Choroid plexus epithelial cell (primary cell): Measurements from ENCODE around the gene CPSF3.

Experiments used
- DNase-seq: peaks from one replicate; pipeline ENCODE4 v3.0.0-alpha.2; 2010; ENCODE audit warnings: low read depth
- H3K4me3 ChIP-seq: 2 replicates; pipeline ENCODE4 v1.5.1; 2011; ENCODE audit warnings: low read depth, mild to moderate bottlenecking, control low read depth, low read length, moderate library complexity
- CTCF ChIP-seq: conservative IDR thresholded peaks from 2 replicates; pipeline ENCODE4 v1.5.1; 2011; ENCODE audit warnings: low read depth, mild to moderate bottlenecking, control low read depth, inconsistent platforms, low read length, moderate library complexity

CPSF3 gene

GRCh38 chr2:9415516-9416169 is 7.8 kb upstream of the CPSF3 start:
- no peak overlapping the region for H3K4me3 ChIP-seq
- no peak for TF ChIP-seq CTCF
- DNase-seq: no peak

- no peak for TF ChIP-seq CTCF
- no peak overlapping the region for H3K4me3 ChIP-seq
- DNase-seq: no peak
Measured at GRCh38 chr2:9416267-9416961, 7.0 kb upstream of the CPSF3 start.

- TF ChIP-seq CTCF: no peak
- DNase-seq: no peak
- no peak overlapping the region for H3K4me3 ChIP-seq
Measured at GRCh38 chr2:9416962-9417316, 6.5 kb upstream of the CPSF3 start.

GRCh38 chr2:9417725-9418124 is 5.7 kb upstream of the CPSF3 start:
- DNase-seq: no peak
- no peak for TF ChIP-seq CTCF
- no peak overlapping the region for H3K4me3 ChIP-seq

- no peak for TF ChIP-seq CTCF
- no peak overlapping the region for H3K4me3 ChIP-seq
- DNase-seq: no peak
Measured at GRCh38 chr2:9418746-9419145, 4.7 kb upstream of the CPSF3 start.

- DNase-seq: no peak
- H3K4me3 ChIP-seq: no peak overlapping the region
- no peak for TF ChIP-seq CTCF
Measured at GRCh38 chr2:9419541-9419940, 3.9 kb upstream of the CPSF3 start.

GRCh38 chr2:9420495-9420894 is 3.0 kb upstream of the CPSF3 start:
- DNase-seq: no peak
- no peak for TF ChIP-seq CTCF
- no peak overlapping the region for H3K4me3 ChIP-seq
